OCI-LY1 (cell line): ENCODE measurements around the gene RAB15.

ENCODE experiments used
- H2AFZ ChIP-seq: fragments of 200-600 bp; sonication (generic), shearing (Covaris generic); 2 replicates; pipeline ENCODE4 v1.6.0; 2014; ENCODE audit warnings: antibody characterized with exemption, mild to moderate bottlenecking, low read length
- H3F3A ChIP-seq: fragments of 200-600 bp; sonication (generic), shearing (Covaris generic); 2 replicates; pipeline ENCODE4 v1.6.0; 2014; ENCODE audit warnings: mild to moderate bottlenecking, antibody characterized with exemption, low read length, moderate library complexity; ENCODE audit not compliant: insufficient read depth
- H3K27ac ChIP-seq: fragments of 200-600 bp; sonication (generic); 2 replicates; pipeline ENCODE4 v1.5.1; 2014; ENCODE audit warnings: low read length, mixed run types, mild to moderate bottlenecking, low read depth; ENCODE audit not compliant: poor library complexity, severe bottlenecking
- H3K27me3 ChIP-seq: fragments of 200-600 bp; sonication (generic); 2 replicates; pipeline ENCODE4 v1.6.0; 2014; ENCODE audit warnings: antibody characterized with exemption, mild to moderate bottlenecking, low read length, moderate library complexity; ENCODE audit not compliant: insufficient read depth
- H3K36me3 ChIP-seq: fragments of 200-600 bp; sonication (generic); 2 replicates; pipeline ENCODE4 v1.6.1; 2014; ENCODE audit warnings: mild to moderate bottlenecking, antibody characterized with exemption, low read length, moderate library complexity, mixed read lengths; ENCODE audit not compliant: insufficient read depth
- H3K4me1 ChIP-seq: fragments of 200-600 bp; sonication (generic); 2 replicates; pipeline ENCODE4 v1.5.1; 2014; ENCODE audit warnings: mild to moderate bottlenecking, low read length, moderate library complexity; ENCODE audit not compliant: insufficient read depth, severe bottlenecking
- H3K4me2 ChIP-seq: fragments of 200-600 bp; sonication (generic), shearing (Covaris generic); 2 replicates; pipeline ENCODE4 v1.6.1; 2014; ENCODE audit warnings: low read length
- H3K4me3 ChIP-seq: fragments of 200-600 bp; sonication (generic); 2 replicates; pipeline ENCODE4 v1.5.1; 2014; ENCODE audit warnings: low read length, low read depth, mild to moderate bottlenecking, mixed read lengths; ENCODE audit not compliant: poor library complexity, severe bottlenecking
- H3K79me2 ChIP-seq: fragments of 200-600 bp; shearing (Covaris generic); 2 replicates; pipeline ENCODE4 v1.6.1; 2016; ENCODE audit warnings: mixed run types, low read length, mixed read lengths; ENCODE audit not compliant: insufficient read depth
- H3K9ac ChIP-seq: fragments of 200-600 bp; sonication (generic), shearing (Covaris generic); 2 replicates; pipeline ENCODE4 v1.6.1; 2014; ENCODE audit warnings: mild to moderate bottlenecking, low read length, mixed read lengths
- H3K9me2 ChIP-seq: fragments of 200-600 bp; sonication (generic), shearing (Covaris generic); 2 replicates; pipeline ENCODE4 v1.6.1; 2014; ENCODE audit warnings: low read depth, mild to moderate bottlenecking, low read length, mixed read lengths
- H3K9me3 ChIP-seq: fragments of 200-600 bp; shearing (Covaris generic); 2 replicates; pipeline ENCODE4 v1.6.1; 2014; ENCODE audit warnings: low read length, mixed read lengths
- H4K20me1 ChIP-seq: fragments of 200-600 bp; sonication (generic), shearing (Covaris generic); 2 replicates; pipeline ENCODE4 v1.6.0; 2016; ENCODE audit warnings: mild to moderate bottlenecking, low read length; ENCODE audit not compliant: insufficient read depth
- EZH2 ChIP-seq: fragments of 200-600 bp; sonication (generic), shearing (Covaris generic); IDR thresholded peaks from 2 replicates; pipeline ENCODE4 v1.8.0; 2017; ENCODE audit warnings: borderline replicate concordance, mixed run types, mild to moderate bottlenecking, antibody characterized with exemption, low read length, moderate library complexity, mixed read lengths
- TF ChIP-seq, protein P1 (sequence below): fragments of 200-600 bp; sonication (generic), shearing (Covaris generic); IDR thresholded peaks from 2 replicates; pipeline ENCODE4 v1.5.1; 2017; ENCODE audit warnings: mild to moderate bottlenecking, antibody characterized with exemption, low read length, moderate library complexity, mixed read lengths

Gene RAB15

DNA sequence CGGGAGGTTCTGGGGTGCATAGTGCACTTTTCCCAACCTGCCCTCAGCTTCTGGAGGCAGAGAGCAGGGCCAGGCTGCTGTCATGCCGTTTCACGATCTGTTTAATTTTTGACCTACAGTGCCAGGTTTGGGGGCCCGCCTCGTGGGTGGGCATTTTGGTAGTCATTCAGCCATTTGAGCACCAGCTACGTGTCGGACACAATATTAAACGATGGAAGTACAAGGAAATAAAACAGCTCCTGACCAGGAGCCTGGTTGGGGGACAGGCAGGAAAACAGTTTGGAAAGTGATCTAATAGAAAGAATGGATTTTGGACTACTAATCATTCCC is 15.3 kb upstream of the RAB15 start:
- no peaks in the 10 kb centered on the region for H3K9me3 ChIP-seq
- 0 out of 2 replicates have a peak, but pooled peaks cover 4% of the 10 kb centered on the region for H3K36me3 ChIP-seq
- no peaks in the 10 kb centered on the region for H3F3A ChIP-seq
- H3K79me2 ChIP-seq, result peaks cover 11% of the 10 kb centered on the region
- H3K4me1 ChIP-seq, result peaks cover 40% of the 10 kb centered on the region
- peak overlapping the region; percentile 85 for H3K9ac ChIP-seq
- no peaks in the 10 kb centered on the region for H3K27me3 ChIP-seq
- H3K4me3 ChIP-seq, result peak overlapping the region; percentile 90
- TF ChIP-seq, protein P1, sequence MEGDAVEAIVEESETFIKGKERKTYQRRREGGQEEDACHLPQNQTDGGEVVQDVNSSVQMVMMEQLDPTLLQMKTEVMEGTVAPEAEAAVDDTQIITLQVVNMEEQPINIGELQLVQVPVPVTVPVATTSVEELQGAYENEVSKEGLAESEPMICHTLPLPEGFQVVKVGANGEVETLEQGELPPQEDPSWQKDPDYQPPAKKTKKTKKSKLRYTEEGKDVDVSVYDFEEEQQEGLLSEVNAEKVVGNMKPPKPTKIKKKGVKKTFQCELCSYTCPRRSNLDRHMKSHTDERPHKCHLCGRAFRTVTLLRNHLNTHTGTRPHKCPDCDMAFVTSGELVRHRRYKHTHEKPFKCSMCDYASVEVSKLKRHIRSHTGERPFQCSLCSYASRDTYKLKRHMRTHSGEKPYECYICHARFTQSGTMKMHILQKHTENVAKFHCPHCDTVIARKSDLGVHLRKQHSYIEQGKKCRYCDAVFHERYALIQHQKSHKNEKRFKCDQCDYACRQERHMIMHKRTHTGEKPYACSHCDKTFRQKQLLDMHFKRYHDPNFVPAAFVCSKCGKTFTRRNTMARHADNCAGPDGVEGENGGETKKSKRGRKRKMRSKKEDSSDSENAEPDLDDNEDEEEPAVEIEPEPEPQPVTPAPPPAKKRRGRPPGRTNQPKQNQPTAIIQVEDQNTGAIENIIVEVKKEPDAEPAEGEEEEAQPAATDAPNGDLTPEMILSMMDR, result no peak
- H4K20me1 ChIP-seq, result no peaks in the 10 kb centered on the region
- H3K27ac ChIP-seq, result peak overlapping the region; percentile 74
- H2AFZ ChIP-seq, result no peak overlapping the region
- peak overlapping the region; percentile 81 for H3K4me2 ChIP-seq
- no peaks in the 10 kb centered on the region for H3K9me2 ChIP-seq

DNA sequence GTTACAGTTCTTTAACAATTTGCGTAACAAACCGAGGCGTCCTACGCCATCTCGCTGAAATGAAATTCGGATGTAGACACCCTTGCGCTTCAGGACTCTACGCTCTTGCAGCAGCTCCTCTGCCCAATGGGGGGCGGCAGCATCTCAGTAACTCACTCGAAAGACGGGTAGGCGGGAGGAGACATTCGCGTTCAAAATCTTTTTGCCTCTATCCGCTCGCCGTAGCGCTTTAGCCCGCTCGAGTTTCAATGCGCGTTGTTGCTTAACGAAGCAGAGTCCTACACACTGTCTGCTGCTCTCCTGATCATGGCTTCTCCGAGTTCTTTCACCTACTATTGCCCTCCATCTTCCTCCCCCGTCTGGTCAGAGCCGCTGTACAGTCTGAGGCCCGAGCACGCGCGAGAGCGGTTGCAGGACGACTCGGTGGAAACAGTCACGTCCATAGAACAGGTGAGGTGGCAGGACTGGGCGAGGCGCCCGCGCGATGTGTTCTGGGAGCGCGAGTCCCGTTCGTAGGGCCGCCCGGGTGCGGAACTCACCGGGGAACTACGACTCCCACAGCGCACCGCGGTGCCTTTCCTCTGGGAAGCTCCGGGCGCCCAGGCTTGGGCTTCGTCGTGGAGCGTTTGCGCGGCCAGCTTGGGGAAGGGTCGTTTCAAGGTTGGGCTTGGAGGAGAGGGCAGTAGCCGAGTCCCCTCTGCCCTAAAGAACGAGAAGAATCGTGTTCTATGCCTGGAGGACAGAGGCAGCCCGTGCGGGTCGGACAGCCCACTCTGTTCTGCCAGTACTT is 14.7 kb upstream of the RAB15 start, which contains the start of gene FNTB:
FNTB (plus strand) TSS at position 248 of the 790 bp plus-strand sequence; CDS start at position 307, 59 bp downstream.
- peak within 1 kb of the TSS; percentile 74 for H3K27ac ChIP-seq
- H3K4me1 ChIP-seq, result peaks cover 40% of the 10 kb centered on the region
- peak within 1 kb of the TSS; percentile 90 for H3K4me3 ChIP-seq

DNA sequence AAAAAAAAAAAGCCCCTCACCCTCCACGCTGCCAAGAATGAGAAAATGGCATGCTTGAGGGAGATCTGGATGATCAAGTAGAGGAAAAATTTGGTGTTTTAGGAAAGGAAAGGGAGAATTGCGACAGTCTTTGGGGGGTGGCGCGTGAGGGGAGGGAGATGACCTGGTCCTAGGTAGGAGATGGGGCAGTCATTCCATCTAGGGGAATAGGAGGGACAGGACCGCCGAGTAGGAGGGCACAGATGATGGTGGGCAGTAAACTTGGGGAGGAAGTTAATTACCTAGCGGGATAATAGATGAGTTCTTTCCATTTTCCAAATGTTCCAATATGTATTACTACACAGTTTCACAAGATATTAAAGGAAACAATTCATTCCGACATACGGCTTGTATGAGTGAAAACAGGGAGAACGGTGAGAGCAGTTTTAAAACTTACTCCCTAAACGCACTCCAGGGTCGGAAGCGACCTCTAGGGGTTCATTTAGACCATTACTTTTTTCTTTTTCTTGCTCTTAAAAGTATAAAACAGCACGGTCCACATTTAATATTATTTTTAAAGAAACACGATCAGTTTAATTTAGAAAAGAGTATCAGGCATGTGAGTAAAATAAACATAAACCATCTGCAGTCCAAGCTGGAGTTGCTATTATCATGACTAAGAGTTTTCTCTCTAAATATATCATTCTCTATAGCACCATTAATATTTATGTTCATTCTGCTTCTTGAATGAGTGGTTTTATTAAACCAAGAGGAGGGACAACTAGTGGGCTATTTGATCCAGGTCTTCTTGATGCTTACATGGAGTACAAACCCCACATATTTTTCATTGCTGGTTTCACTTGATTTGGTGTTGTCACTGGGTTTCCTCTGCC is 11.5 kb upstream of the RAB15 start:
- Histone ChIP-seq H3K9me2 (no peaks in the 10 kb centered on the region), H2AFZ (no peak overlapping the region), H4K20me1 (no peaks in the 10 kb centered on the region), H3K27me3 (no peaks in the 10 kb centered on the region), H3K79me2 (peaks cover 9% of the 10 kb centered on the region), H3F3A (no peaks in the 10 kb centered on the region), H3K4me1 (peaks cover 27% of the 10 kb centered on the region), H3K9ac (no peak overlapping the region), H3K27ac (no peak overlapping the region), H3K4me3 (no peak overlapping the region), H3K36me3 (0 out of 2 replicates have a peak, but pooled peaks cover under 1% of the 10 kb centered on the region), H3K4me2 (peak overlapping the region; percentile 7; the same call in 1 of the 2 replicates), H3K9me3 (no peaks in the 10 kb centered on the region)
- TF ChIP-seq, protein P1, result peak; percentile 71
- TF ChIP-seq EZH2, result no peak

More for the DNA sequence above, 14.7 kb upstream of the RAB15 start, which contains the start of gene FNTB:
- TF ChIP-seq, protein P1, result peak; percentile 87
- TF ChIP-seq EZH2, result no peak
- H2AFZ ChIP-seq, result peak within 1 kb of the TSS; percentile 80
- no peaks in the 10 kb centered on the region for H3K27me3 ChIP-seq
- peaks cover 11% of the 10 kb centered on the region for H3K79me2 ChIP-seq
- no peaks in the 10 kb centered on the region for H3K9me2 ChIP-seq
- H4K20me1 ChIP-seq, result no peaks in the 10 kb centered on the region
- H3K9ac ChIP-seq, result peak within 1 kb of the TSS; percentile 85
- H3K9me3 ChIP-seq, result no peaks in the 10 kb centered on the region
- H3F3A ChIP-seq, result no peaks in the 10 kb centered on the region
- H3K36me3 ChIP-seq, result 0 out of 2 replicates have a peak, but pooled peaks cover 3% of the 10 kb centered on the region
- H3K4me2 ChIP-seq, result peak within 1 kb of the TSS; percentile 81
